Keratinocyte (primary cell): ENCODE results near the gene KCNN1. TPM values are rescaled to one million over a fixed set of nuclear protein-coding genes. Genes with fewer than 3 reads are reported as not detected.

Source experiments
- DNase-seq: peaks from one replicate; pipeline ENCODE4 v3.0.0-alpha.2; 2011; ENCODE audit warnings: low read depth, missing footprints, low spot score
- FAIRE-seq: peaks from 2 replicates; lab custom pipeline; 2011; peaks lifted over from hg19 to GRCh38; lab: Jason Lieb, UNC
- H2AFZ ChIP-seq: 2 replicates; pipeline ENCODE4 v1.6.0; 2012; ENCODE audit warnings: low read length, control low read depth, inconsistent platforms; ENCODE audit not compliant: control insufficient read depth
- H3K27ac ChIP-seq: 2 replicates; pipeline ENCODE4 v1.5.1; 2011; ENCODE audit warnings: low read length; ENCODE audit not compliant: control insufficient read depth, insufficient read depth
- H3K27me3 ChIP-seq: 3 replicates; pipeline ENCODE4 v1.6.0; 2011; ENCODE audit warnings: low read length; ENCODE audit not compliant: control insufficient read depth, insufficient read depth; ENCODE audit errors: extremely low read depth
- H3K36me3 ChIP-seq, 2 experiments: 2 replicates in 1 of 2; 3 replicates in 1 of 2; pipeline ENCODE4 v1.5.1; 2011; ENCODE audit warnings: low read length in 2 of 2, mild to moderate bottlenecking in 1 of 2; ENCODE audit not compliant: control insufficient read depth in 2 of 2, insufficient read depth in 2 of 2; ENCODE audit errors: extremely low read depth in 1 of 2
- H3K4me1 ChIP-seq: 3 replicates; pipeline ENCODE4 v1.5.1; 2011; ENCODE audit warnings: low read length; ENCODE audit not compliant: control insufficient read depth, insufficient read depth; ENCODE audit errors: extremely low read depth
- H3K4me2 ChIP-seq: 3 replicates; pipeline ENCODE4 v1.6.0; 2011; ENCODE audit warnings: low read depth, low read length; ENCODE audit not compliant: control insufficient read depth, insufficient read depth; ENCODE audit errors: extremely low read depth
- H3K4me3 ChIP-seq, 3 experiments: fragments of 200-600 bp in 1 of 3; sonication (generic) in 1 of 3; 2 replicates in 2 of 3; 3 replicates in 1 of 3; pipeline ENCODE4 v1.5.1; 2011 to 2016; ENCODE audit warnings: low read length in 3 of 3, mild to moderate bottlenecking in 3 of 3, control low read depth in 2 of 3, inconsistent platforms in 1 of 3, low read depth in 1 of 3, mixed read lengths in 1 of 3, mixed run types in 1 of 3, moderate library complexity in 1 of 3; ENCODE audit not compliant: control insufficient read depth in 2 of 3, insufficient read depth in 2 of 3; ENCODE audit errors: extremely low read depth in 1 of 3
- H3K79me2 ChIP-seq: 2 replicates; pipeline ENCODE4 v1.6.0; 2012; ENCODE audit warnings: low read length; ENCODE audit not compliant: control insufficient read depth, insufficient read depth
- H3K9ac ChIP-seq: 3 replicates; pipeline ENCODE4 v1.6.0; 2011; ENCODE audit warnings: low read length; ENCODE audit not compliant: control insufficient read depth, insufficient read depth; ENCODE audit errors: extremely low read depth
- H3K9me1 ChIP-seq: 3 replicates; pipeline ENCODE4 v1.6.0; 2011; ENCODE audit warnings: low read length; ENCODE audit not compliant: control insufficient read depth, insufficient read depth; ENCODE audit errors: extremely low read depth
- H3K9me3 ChIP-seq: 2 replicates; pipeline ENCODE4 v1.5.1; 2012; ENCODE audit warnings: low read depth, low read length; ENCODE audit not compliant: control insufficient read depth
- H4K20me1 ChIP-seq: 3 replicates; pipeline ENCODE4 v1.6.0; 2011; ENCODE audit warnings: low read length; ENCODE audit not compliant: control insufficient read depth, insufficient read depth; ENCODE audit errors: extremely low read depth
- EZH2 ChIP-seq: IDR thresholded peaks from one replicate; pipeline ENCODE4 v1.6.1; 2012; ENCODE audit warnings: inconsistent platforms, mild to moderate bottlenecking, low read length, moderate library complexity
- dilution Hi-C: fragments of 300-500 bp; cut with MboI; formaldehyde crosslinking; loops from one replicate; pipeline ENCODE4 v1.7.0; 2020; ENCODE audit warnings: low sequenced_read_pairs; ENCODE audit not compliant: extremely low pct_ligation_motif_present
- polyA plus RNA-seq, 5 experiments: library from polyadenylated mRNA; depleted of rRNA in 3 of 5; stranded (reverse) in 3 of 5; stranded (forward) in 1 of 5; unstranded in 1 of 5; fragments of >200 nt; gene quantifications; 1 replicate in 1 of 5; 2 replicates in 3 of 5; 3 replicates in 1 of 5; pipeline versions ENCODE4 v1.2.1 to v1.2.3, GENCODE V29; 2011 to 2012; ENCODE audit warnings: missing spikeins in 2 of 5, low read depth in 1 of 5, low replicate concordance in 1 of 5
- TF ChIP-seq, protein P1 (sequence below), 3 experiments: IDR thresholded peaks in 1 of 3; conservative IDR thresholded peaks in 1 of 3; optimal IDR thresholded peaks in 1 of 3; 2 replicates in 2 of 3; 3 replicates in 1 of 3; pipeline versions ENCODE3 to v1.5.1; 2011; ENCODE audit warnings: low read length in 3 of 3, mild to moderate bottlenecking in 3 of 3, moderate library complexity in 2 of 3, control low read depth in 1 of 3, inconsistent platforms in 1 of 3; ENCODE audit not compliant: insufficient read depth in 2 of 3; ENCODE audit errors: extremely low read depth in 1 of 3

The KCNN1 gene
- polyA plus RNA-seq, 1 donor (not counting 4 experiments of a cell fraction or from before 2014, with no cell fraction given) = not detected

- H3K36me3 ChIP-seq = no peaks in the 10 kb centered on the region
- TF ChIP-seq EZH2 = peak; percentile 99
- TF ChIP-seq, protein P1, sequence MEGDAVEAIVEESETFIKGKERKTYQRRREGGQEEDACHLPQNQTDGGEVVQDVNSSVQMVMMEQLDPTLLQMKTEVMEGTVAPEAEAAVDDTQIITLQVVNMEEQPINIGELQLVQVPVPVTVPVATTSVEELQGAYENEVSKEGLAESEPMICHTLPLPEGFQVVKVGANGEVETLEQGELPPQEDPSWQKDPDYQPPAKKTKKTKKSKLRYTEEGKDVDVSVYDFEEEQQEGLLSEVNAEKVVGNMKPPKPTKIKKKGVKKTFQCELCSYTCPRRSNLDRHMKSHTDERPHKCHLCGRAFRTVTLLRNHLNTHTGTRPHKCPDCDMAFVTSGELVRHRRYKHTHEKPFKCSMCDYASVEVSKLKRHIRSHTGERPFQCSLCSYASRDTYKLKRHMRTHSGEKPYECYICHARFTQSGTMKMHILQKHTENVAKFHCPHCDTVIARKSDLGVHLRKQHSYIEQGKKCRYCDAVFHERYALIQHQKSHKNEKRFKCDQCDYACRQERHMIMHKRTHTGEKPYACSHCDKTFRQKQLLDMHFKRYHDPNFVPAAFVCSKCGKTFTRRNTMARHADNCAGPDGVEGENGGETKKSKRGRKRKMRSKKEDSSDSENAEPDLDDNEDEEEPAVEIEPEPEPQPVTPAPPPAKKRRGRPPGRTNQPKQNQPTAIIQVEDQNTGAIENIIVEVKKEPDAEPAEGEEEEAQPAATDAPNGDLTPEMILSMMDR (optimal IDR thresholded peaks at IDR 0.05 in 1 of 3, IDR thresholded peaks at IDR 0.05 in 1 of 3, conservative IDR thresholded peaks at IDR 0.05 in 1 of 3; ENCODE audit: extremely low read depth in 1 of 3, insufficient read depth in 2 of 3, low read length in 3 of 3) = no peak
- dilution Hi-C loops = no loop called here
- H2AFZ ChIP-seq = no peak overlapping the region
- peaks cover 56% of the 10 kb centered on the region for H3K27me3 ChIP-seq
- FAIRE-seq (no peak), DNase-seq (no peak)
- peaks cover 21% of the 10 kb centered on the region for H3K4me1 ChIP-seq
- H3K9me1 ChIP-seq = no peaks in the 10 kb centered on the region
- H3K9me3 ChIP-seq = no peaks in the 10 kb centered on the region
- H3K4me2 ChIP-seq = no peak overlapping the region
- H3K9ac ChIP-seq = no peak overlapping the region
- H3K79me2 ChIP-seq = no peaks in the 10 kb centered on the region
- no peak overlapping the region for H3K4me3 ChIP-seq
- H3K27ac ChIP-seq = no peak overlapping the region
- no peaks in the 10 kb centered on the region for H4K20me1 ChIP-seq
Observed at GRCh38 chr19:17951157-17951989, 15.5 kb upstream of the KCNN1 start.

GRCh38 chr19:17951990-17952976, 14.6 kb upstream of the KCNN1 start:
- Histone ChIP-seq H3K4me3 (no peak overlapping the region), H3K9ac (no peak overlapping the region), H3K79me2 (no peaks in the 10 kb centered on the region), H3K27ac (no peak overlapping the region), H3K4me1 (peaks cover 17% of the 10 kb centered on the region), H3K4me2 (no peak overlapping the region), H3K9me1 (no peaks in the 10 kb centered on the region), H3K36me3 (no peaks in the 10 kb centered on the region), H4K20me1 (no peaks in the 10 kb centered on the region), H2AFZ (no peak overlapping the region), H3K9me3 (no peaks in the 10 kb centered on the region), H3K27me3 (peaks cover 57% of the 10 kb centered on the region)
- TF ChIP-seq EZH2 = peak; percentile 98
- TF ChIP-seq, protein P1 (optimal IDR thresholded peaks at IDR 0.05 in 1 of 3, IDR thresholded peaks at IDR 0.05 in 1 of 3, conservative IDR thresholded peaks at IDR 0.05 in 1 of 3; ENCODE audit: extremely low read depth in 1 of 3, insufficient read depth in 2 of 3, low read length in 3 of 3) = no peak
- no peak for DNase-seq
- dilution Hi-C loops = no loop called here
- no peak for FAIRE-seq
